HG03139 (cell line): Measurements from ENCODE around the gene LGALS4.
"Not testable (repeated sequence)": the region's sequence is repeated elsewhere in the genome, so short reads cannot be mapped to it uniquely, and the experiment has no call there.

Experiments
- ATAC-seq: cut with Tn5 transposase; IDR thresholded peaks from one replicate; pipeline ENCODE4 v1.9.1; 2021; ENCODE audit not compliant: unreplicated experiment

The LGALS4 gene

GRCh38 chr19:38842439-38843174 lies 29.9 kb upstream of the LGALS4 start:
- ATAC-seq: no peak

- no peak for ATAC-seq
These were observed 29.2 kb upstream of the LGALS4 start for GRCh38 chr19:38841787-38842438.

DNA sequence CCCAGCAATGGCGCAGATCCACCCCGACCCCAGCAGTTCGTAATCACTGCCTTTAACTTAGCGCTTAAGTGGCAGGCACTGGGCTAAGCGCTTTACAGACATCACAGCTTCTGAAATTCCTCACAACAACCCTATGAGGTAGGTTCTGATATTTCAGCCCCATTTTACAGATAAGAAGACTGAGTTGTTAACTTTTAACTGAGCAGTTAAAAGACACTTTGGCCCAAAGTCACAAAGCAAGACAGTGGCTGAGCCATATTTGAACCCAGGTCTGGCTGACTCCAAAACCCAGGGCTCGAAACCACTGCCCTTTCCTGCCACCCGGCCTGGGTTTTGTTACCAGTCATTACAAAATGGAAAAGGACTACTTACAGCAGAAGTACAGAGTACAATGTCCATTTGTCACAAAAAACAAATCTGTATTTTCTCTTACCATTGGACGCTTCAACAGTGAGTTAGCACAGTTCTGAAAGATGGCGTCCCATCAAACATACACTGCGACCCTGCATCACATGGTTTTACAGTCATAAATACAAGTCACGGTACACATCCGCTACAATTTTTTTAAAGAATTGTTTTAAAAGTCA lies 28.5 kb upstream of the LGALS4 start:
- ATAC-seq: no peak

DNA sequence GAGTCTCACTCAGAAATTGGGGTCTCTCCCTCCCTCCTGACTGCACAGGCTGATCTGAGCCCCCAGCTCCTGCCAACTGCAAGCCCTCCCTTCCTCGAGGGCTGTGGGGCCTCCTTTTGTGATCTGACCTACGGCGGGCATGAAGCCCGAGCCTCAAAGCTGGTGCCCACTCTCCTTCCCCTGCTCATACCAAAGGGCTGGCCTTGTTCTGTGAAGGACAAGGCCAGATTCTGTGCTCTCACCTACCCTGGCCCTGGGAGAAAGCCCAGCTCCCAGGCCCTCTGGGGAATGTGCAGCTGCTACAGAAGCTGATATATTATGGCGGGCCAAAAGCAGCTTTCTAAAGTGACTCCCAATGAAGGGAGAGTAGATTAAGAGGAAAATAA lies 27.8 kb upstream of the LGALS4 start:
- no peak for ATAC-seq

GRCh38 chr19:38839816-38840582 lies 27.3 kb upstream of the LGALS4 start:
- ATAC-seq: no peak

DNA sequence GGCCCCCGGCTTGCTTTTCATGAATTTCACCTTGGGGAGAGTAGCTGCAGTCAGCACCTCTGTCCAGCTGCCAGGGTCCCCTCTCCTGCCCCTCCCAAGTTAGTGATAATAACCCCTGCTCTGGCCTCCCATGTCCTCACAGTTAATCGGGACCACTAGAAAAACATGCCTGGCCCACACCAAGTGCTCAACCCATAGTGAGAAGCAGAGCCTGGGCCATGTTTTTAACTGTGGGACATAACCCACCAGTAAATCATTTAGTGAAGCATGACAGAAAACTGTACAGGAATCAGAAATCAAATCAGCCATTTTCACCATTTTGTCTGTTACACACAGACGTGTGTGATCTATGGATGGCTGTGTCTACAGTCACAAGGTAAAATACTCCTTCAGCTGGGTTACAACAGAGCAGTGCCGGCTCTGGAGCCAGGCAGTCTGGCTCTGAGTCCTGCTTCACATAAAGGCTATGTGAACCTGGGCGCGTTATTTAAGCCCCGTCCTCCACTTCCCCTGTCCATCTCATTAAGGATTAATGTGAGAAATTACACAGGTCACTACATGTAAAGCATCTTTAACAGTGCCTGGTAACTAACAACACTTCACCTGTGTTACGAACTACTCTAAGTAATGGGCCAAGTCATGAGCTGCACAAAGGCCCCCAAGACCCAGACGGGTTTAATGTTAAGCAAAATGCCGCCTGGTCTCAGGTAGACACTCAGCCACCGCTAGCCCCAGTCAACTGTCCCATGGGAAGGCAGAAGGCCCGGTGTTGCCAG lies 26.4 kb upstream of the LGALS4 start:
- ATAC-seq: no peak

DNA sequence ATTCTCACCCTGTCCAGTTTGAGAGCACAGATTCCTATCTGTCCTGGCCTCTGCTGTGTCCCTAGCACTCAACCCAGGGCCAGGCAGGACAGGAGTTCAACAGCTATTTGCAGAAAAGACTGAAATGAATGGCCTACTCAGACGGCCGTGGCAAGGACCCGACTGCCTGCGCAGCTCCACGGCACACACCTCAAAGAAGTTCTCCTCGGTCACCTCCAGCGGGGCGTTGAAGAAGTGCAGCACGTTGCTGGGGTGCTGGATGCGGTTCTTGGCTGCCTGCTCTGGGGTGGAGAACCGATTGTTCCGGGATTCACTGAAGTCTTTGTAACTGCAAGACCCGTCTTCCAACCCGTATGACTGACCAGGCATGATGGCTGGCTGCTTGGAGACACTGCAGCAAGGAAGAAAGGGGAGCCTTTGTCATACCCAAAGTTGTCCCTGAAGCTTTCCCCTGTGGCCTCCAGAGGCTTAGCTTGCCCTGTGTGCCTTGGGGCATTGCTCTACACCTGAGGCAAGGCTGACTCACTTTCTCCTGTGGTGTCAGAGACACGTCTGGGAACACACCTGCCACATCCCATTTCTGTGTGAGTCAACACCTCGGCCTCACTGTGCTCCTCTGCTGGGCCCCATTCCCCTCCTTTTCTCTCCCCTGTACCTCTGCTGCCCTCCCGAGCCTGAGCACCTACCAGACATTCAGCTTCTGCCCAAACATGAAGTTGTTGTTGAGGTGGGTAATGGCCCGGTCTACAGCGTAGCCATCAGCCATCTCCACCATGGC lies 25.7 kb upstream of the LGALS4 start:
- ATAC-seq: no peak

DNA sequence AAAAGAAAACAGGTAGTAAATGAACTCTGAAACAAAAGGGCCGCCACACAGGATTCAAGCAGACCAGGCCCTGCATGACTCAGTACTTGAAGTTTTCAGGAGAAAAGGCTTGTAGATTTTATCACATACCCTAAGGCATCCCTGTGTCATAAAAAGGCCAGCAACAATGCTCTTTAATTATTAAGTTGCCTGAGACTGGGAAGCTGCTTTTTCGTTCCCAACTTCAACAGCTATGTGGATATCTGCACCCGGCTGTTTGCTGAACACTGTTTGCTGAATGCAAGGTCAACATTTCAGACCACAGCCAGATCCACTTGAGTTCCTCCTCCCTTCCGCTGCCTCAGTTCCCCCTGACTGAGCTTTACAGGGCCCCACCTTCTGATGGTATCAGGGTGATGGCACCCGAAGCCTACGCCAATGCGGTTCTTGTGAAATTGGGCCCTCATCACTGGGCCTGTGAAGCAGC lies 24.9 kb upstream of the LGALS4 start:
- no peak for ATAC-seq

DNA sequence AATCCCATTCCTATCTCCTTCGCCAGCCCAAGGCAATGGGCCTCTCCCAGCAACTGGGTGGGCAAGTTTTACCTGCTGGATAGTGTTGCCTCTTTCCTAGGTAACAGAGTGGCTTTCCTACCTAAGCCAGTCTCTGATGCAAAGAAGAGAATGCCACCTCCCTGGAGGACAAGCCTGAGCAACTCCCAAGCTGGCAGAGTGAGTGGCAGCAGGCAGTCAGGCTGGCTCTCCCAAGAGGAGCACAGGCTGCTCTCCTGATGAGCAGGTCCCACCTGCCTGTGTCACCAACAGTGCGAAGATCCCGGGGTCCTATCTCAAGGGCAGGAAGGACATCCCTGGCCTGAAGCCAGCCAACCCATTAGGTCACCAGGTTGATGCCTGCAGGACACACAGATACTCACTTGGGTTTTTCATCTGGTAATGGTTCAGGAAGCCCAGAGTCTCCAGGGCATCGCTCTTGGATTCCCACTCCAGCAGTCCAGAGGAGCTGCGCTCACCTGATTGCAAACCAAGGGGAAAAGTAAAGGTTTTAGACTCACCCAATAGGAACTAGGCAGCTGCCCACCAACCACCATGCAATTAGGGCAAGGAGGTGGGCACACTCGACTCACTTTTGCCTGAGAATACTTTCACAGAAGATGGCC lies 24.4 kb upstream of the LGALS4 start:
- ATAC-seq: no peak

DNA sequence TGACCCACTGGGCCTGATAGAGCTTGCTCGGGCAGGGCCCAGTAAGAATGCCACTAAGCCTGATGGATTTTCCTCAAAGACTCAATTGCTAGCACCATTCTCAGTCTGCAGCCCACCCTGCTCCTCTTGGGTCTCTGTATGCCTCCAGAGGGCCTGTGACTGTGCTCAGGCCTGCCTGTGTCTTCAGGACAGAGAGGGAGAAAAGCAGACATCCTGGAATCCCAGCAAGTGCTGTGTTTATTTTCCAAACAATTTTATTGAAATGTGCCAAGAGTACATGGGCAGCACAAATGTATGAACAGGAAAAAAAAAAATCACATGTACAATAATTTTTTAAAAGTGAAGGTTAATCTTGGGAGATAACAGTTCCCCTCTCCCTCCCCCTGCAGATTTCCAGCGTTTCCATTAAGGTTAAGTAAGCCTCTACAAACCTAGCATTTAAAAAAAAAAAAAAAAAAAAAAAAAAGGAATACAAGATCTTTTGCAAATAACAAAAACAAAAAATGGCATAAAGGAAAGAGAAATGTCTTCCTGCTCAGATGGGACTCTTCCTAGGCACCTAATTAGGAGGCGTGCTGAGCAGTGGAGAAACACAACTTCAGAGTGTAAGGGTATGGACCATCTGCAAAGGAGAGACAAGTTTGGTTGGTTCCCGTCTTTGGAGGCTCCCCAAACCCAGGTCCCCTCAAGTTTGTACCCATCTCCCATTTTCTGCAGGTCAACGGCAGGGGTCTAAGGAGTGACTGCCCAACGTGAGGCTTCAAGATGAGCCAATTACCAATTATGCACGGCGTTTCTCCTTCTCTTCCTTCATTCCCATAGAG lies 23.6 kb upstream of the LGALS4 start:
- no peak for ATAC-seq

GRCh38 chr19:38834590-38834989 lies 21.8 kb upstream of the LGALS4 start:
- ATAC-seq: no peak

GRCh38 chr19:38834104-38834490 lies 21.4 kb upstream of the LGALS4 start:
- ATAC-seq: no peak

- ATAC-seq: no peak
These were observed 20.3 kb upstream of the LGALS4 start for GRCh38 chr19:38833092-38833425.

GRCh38 chr19:38831142-38831605 lies 18.4 kb upstream of the LGALS4 start:
- ATAC-seq: peak; percentile 33

- ATAC-seq: no peak
These were observed 17.4 kb upstream of the LGALS4 start for GRCh38 chr19:38830039-38830733.

GRCh38 chr19:38829203-38829602 lies 16.5 kb upstream of the LGALS4 start:
- not testable (repeated sequence) for ATAC-seq

- no peak for ATAC-seq
These were observed 14.3 kb upstream of the LGALS4 start for GRCh38 chr19:38826856-38827551.
